Urothelium cell line (cell line): ENCODE data around the gene ATXN7L1.
A peak's percentile ranks its signal among the peaks of the same experiment; 100 is the strongest.

ENCODE experiments used
- DNase-seq: peaks from one replicate; pipeline ENCODE4 v3.0.0; 2011; ENCODE audit warnings: low spot score, mixed read lengths
- FAIRE-seq: peaks from 2 replicates; lab custom pipeline; 2011; peaks lifted over from hg19 to GRCh38; lab: Jason Lieb, UNC

ATXN7L1 gene

GRCh38 chr7:105876091-105876963, at the start of gene ATXN7L1:
Gene ATXN7L1, minus strand, starts transcription at chr7:105876599. Its CDS starts 41 bp downstream, at chr7:105876558.
- DNase-seq (peak; percentile 98), FAIRE-seq (peak; percentile 87)

- no peak for DNase-seq
- FAIRE-seq, result no peak
These were observed 49.7 kb upstream of the ATXN7L1 start for GRCh38 chr7:105926131-105926530.

- no peak for DNase-seq
- no peak for FAIRE-seq
These were observed 48.5 kb upstream of the ATXN7L1 start for GRCh38 chr7:105924945-105925344.

- DNase-seq, result no peak
- FAIRE-seq, result no peak
These were observed 44.4 kb upstream of the ATXN7L1 start for GRCh38 chr7:105920766-105921165.

- FAIRE-seq (no peak), DNase-seq (no peak)
These were observed 41.3 kb upstream of the ATXN7L1 start for GRCh38 chr7:105917659-105918058.

- FAIRE-seq (no peak), DNase-seq (no peak)
These were observed 40.2 kb upstream of the ATXN7L1 start for GRCh38 chr7:105916603-105917002.

GRCh38 chr7:105913947-105914346, 37.5 kb upstream of the ATXN7L1 start:
- no peak for DNase-seq
- no peak for FAIRE-seq

- DNase-seq (no peak), FAIRE-seq (no peak)
These were observed 35.7 kb upstream of the ATXN7L1 start for GRCh38 chr7:105911961-105912575.

- FAIRE-seq, result no peak
- no peak for DNase-seq
These were observed 33.8 kb upstream of the ATXN7L1 start for GRCh38 chr7:105910172-105910571.

GRCh38 chr7:105909742-105910141, 33.3 kb upstream of the ATXN7L1 start:
- DNase-seq (no peak), FAIRE-seq (no peak)

GRCh38 chr7:105907129-105907846, 30.9 kb upstream of the ATXN7L1 start:
- DNase-seq (no peak), FAIRE-seq (no peak)

GRCh38 chr7:105906695-105907094, 30.3 kb upstream of the ATXN7L1 start:
- DNase-seq, result no peak

GRCh38 chr7:105905910-105906568, 29.6 kb upstream of the ATXN7L1 start:
- DNase-seq (no peak), FAIRE-seq (no peak)

More at GRCh38 chr7:105906695-105907094, 30.3 kb upstream of the ATXN7L1 start:
- no peak for FAIRE-seq

GRCh38 chr7:105905209-105905909, 29.0 kb upstream of the ATXN7L1 start:
- no peak for FAIRE-seq
- no peak for DNase-seq

- no peak for FAIRE-seq
- DNase-seq, result no peak
These were observed 27.7 kb upstream of the ATXN7L1 start for GRCh38 chr7:105904064-105904463.

GRCh38 chr7:105902325-105902911, 26.0 kb upstream of the ATXN7L1 start:
- no peak for DNase-seq
- no peak for FAIRE-seq

GRCh38 chr7:105897999-105898398, 21.6 kb upstream of the ATXN7L1 start:
- DNase-seq (no peak), FAIRE-seq (no peak)

GRCh38 chr7:105896407-105896911, 20.1 kb upstream of the ATXN7L1 start:
- DNase-seq, result no peak
- no peak for FAIRE-seq

- DNase-seq (no peak), FAIRE-seq (no peak)
These were observed 17.7 kb upstream of the ATXN7L1 start for GRCh38 chr7:105894131-105894530.

- no peak for DNase-seq
- no peak for FAIRE-seq
These were observed 16.0 kb upstream of the ATXN7L1 start for GRCh38 chr7:105892387-105892786.
